Memory B cell (primary cell): ENCODE data around the gene TNFRSF14.
"Not testable (repeated sequence)": the region's sequence is repeated elsewhere in the genome, so short reads cannot be mapped to it uniquely, and the experiment has no call there.

Experiments
- ATAC-seq: fragments of 150-1000 bp; cut with Tn5 transposase; 2 replicates; pipeline ENCODE4 v1.10.0; 2021; ENCODE audit warnings: low read depth, mild to moderate bottlenecking, moderate library complexity
- DNase-seq, 2 donors: peaks; one replicate each; pipeline ENCODE4 v3.0.0; 2022; ENCODE audit warnings: low spot score in 2 of 2
- H3K27ac Mint-ChIP-seq: one replicate; pipeline ENCODE4 v1.8.0; 2022; ENCODE audit warnings: mild to moderate bottlenecking, moderate library complexity, mixed read lengths
- H3K27me3 Mint-ChIP-seq: one replicate; pipeline ENCODE4 v1.8.0; 2022; ENCODE audit warnings: mixed read lengths
- H3K36me3 Mint-ChIP-seq: one replicate; pipeline ENCODE4 v1.8.0; 2022; ENCODE audit warnings: mild to moderate bottlenecking, mixed read lengths
- H3K4me1 Mint-ChIP-seq: one replicate; pipeline ENCODE4 v1.8.0; 2022; ENCODE audit warnings: mixed read lengths
- H3K4me3 Mint-ChIP-seq: one replicate; pipeline ENCODE4 v1.8.0; 2022; ENCODE audit warnings: mild to moderate bottlenecking, moderate library complexity, mixed read lengths
- H3K9me3 Mint-ChIP-seq: one replicate; pipeline ENCODE4 v1.8.0; 2022; ENCODE audit warnings: mixed read lengths

Gene TNFRSF14

DNA sequence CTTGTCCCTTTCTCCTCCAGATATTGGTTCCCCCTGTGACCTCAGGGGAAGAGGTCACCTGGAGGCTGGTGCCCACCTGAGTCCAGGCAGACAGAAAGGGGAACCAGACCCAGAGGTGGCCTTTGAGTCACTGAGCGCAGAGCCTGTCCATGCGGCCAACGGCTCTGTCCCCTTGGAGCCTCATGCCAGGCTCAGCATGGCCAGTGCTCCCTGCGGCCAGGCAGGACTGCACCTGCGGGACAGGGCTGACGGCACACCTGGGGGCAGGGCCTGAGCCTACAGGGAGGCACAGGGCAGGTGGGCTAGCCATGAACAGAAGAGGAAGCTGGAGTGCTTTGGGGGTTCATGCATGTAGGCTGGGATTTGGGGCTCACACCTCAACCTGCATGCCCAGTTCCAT lies 2.7 kb downstream of the TNFRSF14 start:
- peak overlapping the region; percentile 92 for H3K4me3 Mint-ChIP-seq
- H3K9me3 Mint-ChIP-seq: no peaks in the 10 kb centered on the region
- ATAC-seq (no peak), DNase-seq (no peak)
- peaks cover 28% of the 10 kb centered on the region for H3K4me1 Mint-ChIP-seq
- H3K27ac Mint-ChIP-seq: peak overlapping the region; percentile 77
- H3K27me3 Mint-ChIP-seq: no peaks in the 10 kb centered on the region
- peaks cover 11% of the 10 kb centered on the region for H3K36me3 Mint-ChIP-seq

- H3K36me3 Mint-ChIP-seq: peaks cover 11% of the 10 kb centered on the region
- peaks cover 26% of the 10 kb centered on the region for H3K4me1 Mint-ChIP-seq
- DNase-seq: no peak
- ATAC-seq: no peak
- H3K9me3 Mint-ChIP-seq: no peaks in the 10 kb centered on the region
- no peak overlapping the region for H3K27ac Mint-ChIP-seq
- no peak overlapping the region for H3K4me3 Mint-ChIP-seq
- H3K27me3 Mint-ChIP-seq: no peaks in the 10 kb centered on the region
Measured at GRCh38 chr1:2559509-2560298, 3.5 kb downstream of the TNFRSF14 start.

GRCh38 chr1:2560299-2561073 lies 4.3 kb downstream of the TNFRSF14 start:
- Mint-ChIP-seq H3K27me3 (no peaks in the 10 kb centered on the region), H3K9me3 (no peaks in the 10 kb centered on the region), H3K36me3 (peaks cover 11% of the 10 kb centered on the region), H3K27ac (peak overlapping the region; percentile 60), H3K4me3 (no peak overlapping the region), H3K4me1 (peaks cover 27% of the 10 kb centered on the region)
- ATAC-seq: no peak
- no peak for DNase-seq

DNA sequence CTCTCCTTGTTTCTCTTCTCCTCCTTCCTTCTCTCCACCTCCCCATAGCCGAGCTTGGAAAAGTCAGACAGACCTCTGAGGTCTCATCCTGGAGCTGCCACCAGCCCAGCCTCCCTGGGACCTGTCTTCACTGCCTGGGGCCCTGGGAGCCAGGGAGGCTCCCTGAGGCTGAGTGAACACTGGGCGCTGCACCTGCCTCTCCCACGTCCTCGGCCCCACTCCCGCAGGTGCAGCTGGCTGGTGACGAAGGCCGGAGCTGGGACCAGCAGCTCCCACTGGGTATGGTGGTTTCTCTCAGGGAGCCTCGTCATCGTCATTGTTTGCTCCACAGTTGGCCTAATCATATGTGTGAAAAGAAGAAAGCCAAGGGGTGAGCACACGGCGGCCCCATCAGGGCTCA lies 5.3 kb downstream of the TNFRSF14 start:
- Mint-ChIP-seq H3K36me3 (peaks cover 11% of the 10 kb centered on the region), H3K4me3 (no peak overlapping the region), H3K27me3 (no peaks in the 10 kb centered on the region), H3K9me3 (no peaks in the 10 kb centered on the region), H3K4me1 (peaks cover 23% of the 10 kb centered on the region), H3K27ac (peak overlapping the region; percentile 60)
- DNase-seq (no peak), ATAC-seq (no peak)

DNA sequence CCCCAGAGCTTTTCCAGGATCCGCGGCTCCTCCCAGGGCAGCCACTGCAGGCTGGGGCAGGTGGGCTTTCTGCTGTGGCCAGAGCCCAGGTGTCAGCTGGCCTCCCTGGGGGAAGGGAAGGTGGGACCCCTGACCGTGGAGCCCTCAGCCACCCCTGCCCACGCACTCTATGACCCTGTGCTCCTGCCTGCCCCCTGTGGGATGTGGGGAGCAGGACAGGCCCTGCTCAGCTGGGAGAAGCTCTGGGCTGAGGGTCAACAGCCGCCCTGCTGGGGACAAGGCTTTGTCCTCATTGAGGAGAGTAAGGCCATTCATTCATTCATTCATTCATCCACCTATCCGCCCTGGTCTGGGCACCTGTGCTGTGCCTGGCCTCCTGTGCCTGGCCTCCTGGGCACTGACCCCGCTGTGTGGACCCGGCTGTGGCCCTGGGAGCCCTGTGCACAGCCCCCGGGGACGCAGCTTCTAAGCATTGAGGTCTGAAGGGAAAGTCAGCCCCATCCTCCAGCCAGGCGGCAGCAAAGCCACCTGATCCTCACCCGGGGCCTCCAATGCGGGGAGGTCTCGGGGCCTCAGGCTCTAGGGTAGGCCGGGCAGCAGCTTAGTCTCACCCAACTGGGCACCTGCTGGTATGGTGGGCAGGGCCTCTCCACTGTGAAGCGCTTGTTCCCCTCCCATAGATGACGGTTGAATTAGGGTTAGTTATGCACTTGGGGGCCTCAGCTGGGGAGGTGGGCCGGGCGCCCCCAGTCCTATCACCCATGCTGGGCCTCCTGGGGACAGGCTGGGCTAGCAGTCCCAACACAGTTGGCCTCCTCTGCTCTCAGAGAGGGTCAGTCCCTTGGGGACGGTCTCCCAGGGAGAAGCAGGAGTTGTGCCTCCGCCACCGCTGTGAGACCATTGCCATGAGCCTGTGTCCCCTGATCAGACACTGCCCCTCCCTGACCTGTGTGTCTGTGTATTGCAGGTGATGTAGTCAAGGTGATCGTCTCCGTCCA lies 6.0 kb downstream of the TNFRSF14 start:
- Mint-ChIP-seq H3K27ac (peak overlapping the region; percentile 60), H3K9me3 (no peaks in the 10 kb centered on the region), H3K27me3 (no peaks in the 10 kb centered on the region), H3K4me3 (no peak overlapping the region), H3K4me1 (peaks cover 24% of the 10 kb centered on the region), H3K36me3 (peaks cover 11% of the 10 kb centered on the region)
- DNase-seq: no peak
- peak; percentile 64 for ATAC-seq

DNA sequence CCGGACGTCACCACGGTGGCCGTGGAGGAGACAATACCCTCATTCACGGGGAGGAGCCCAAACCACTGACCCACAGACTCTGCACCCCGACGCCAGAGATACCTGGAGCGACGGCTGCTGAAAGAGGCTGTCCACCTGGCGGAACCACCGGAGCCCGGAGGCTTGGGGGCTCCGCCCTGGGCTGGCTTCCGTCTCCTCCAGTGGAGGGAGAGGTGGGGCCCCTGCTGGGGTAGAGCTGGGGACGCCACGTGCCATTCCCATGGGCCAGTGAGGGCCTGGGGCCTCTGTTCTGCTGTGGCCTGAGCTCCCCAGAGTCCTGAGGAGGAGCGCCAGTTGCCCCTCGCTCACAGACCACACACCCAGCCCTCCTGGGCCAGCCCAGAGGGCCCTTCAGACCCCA lies 7.0 kb downstream of the TNFRSF14 start:
- no peak overlapping the region for H3K4me3 Mint-ChIP-seq
- H3K36me3 Mint-ChIP-seq: peaks cover 11% of the 10 kb centered on the region
- peaks cover 17% of the 10 kb centered on the region for H3K4me1 Mint-ChIP-seq
- peak overlapping the region; percentile 47 for H3K27ac Mint-ChIP-seq
- DNase-seq (no peak), ATAC-seq (no peak)
- H3K9me3 Mint-ChIP-seq: no peaks in the 10 kb centered on the region
- H3K27me3 Mint-ChIP-seq: no peaks in the 10 kb centered on the region

- H3K27ac Mint-ChIP-seq: no peak overlapping the region
- no peaks in the 10 kb centered on the region for H3K9me3 Mint-ChIP-seq
Measured at GRCh38 chr1:2564006-2564814, 8.0 kb downstream of the TNFRSF14 start.

GRCh38 chr1:2564815-2565374 lies 8.7 kb downstream of the TNFRSF14 start:
- Mint-ChIP-seq H3K4me1 (peaks cover 14% of the 10 kb centered on the region), H3K27ac (peak overlapping the region; percentile 67), H3K9me3 (no peaks in the 10 kb centered on the region), H3K36me3 (peaks cover 8% of the 10 kb centered on the region), H3K4me3 (no peak overlapping the region), H3K27me3 (no peaks in the 10 kb centered on the region)
- no peak for ATAC-seq
- no peak for DNase-seq

More at GRCh38 chr1:2564006-2564814, 8.0 kb downstream of the TNFRSF14 start:
- Mint-ChIP-seq H3K4me1 (peaks cover 14% of the 10 kb centered on the region), H3K27me3 (no peaks in the 10 kb centered on the region), H3K4me3 (no peak overlapping the region), H3K36me3 (peaks cover 8% of the 10 kb centered on the region)
- DNase-seq: no peak
- no peak for ATAC-seq

DNA sequence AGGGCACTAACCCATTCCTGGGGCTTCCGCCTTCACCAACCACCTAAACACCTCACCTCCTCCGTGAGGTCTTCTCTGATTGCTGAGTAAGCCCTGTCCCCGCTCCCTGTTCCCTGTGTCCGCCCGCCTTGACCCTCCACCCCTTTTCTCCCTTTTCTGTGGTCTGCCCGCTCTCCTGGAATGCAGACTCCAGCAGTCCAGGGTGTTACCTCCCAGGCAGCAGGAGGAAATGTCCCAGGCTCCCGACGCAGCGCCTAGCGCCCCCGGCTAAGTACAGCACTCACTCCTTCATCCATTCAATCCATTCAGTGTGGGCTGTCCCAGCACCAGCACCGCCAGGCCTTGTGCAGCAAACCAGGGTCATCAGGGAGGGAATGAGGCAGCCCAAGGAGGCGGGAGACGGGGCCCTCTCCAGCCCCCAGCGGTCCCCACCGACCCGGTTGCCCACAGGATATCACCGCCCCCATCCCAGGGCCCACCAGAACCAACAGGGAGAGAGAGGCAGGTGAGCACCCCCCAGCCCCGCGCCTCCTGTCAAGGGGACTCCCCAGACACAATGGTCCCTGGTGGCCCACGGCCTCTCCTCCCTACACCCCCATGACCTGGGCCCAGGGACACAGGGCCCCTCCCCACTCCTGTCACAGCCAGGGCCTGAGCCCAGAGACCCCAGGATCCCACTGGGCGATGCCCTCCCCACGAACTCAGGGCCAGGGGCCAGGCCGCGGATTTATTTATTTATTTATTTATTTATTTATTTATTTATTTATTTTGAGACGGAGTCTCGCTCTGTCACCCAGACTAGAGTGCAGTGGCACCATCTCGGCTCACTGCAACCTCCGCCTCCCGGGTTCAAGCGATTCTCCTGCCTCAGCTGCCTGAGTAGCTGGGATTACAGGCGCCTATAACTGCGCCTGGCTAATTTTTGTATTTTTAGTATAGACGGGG lies 10.2 kb downstream of the TNFRSF14 start:
- DNase-seq (no peak), ATAC-seq (no peak)
- Mint-ChIP-seq H3K36me3 (peaks cover 5% of the 10 kb centered on the region), H3K27ac (peak overlapping the region; percentile 62), H3K4me3 (no peak overlapping the region), H3K9me3 (no peaks in the 10 kb centered on the region), H3K4me1 (peaks cover 11% of the 10 kb centered on the region), H3K27me3 (no peaks in the 10 kb centered on the region)

DNA sequence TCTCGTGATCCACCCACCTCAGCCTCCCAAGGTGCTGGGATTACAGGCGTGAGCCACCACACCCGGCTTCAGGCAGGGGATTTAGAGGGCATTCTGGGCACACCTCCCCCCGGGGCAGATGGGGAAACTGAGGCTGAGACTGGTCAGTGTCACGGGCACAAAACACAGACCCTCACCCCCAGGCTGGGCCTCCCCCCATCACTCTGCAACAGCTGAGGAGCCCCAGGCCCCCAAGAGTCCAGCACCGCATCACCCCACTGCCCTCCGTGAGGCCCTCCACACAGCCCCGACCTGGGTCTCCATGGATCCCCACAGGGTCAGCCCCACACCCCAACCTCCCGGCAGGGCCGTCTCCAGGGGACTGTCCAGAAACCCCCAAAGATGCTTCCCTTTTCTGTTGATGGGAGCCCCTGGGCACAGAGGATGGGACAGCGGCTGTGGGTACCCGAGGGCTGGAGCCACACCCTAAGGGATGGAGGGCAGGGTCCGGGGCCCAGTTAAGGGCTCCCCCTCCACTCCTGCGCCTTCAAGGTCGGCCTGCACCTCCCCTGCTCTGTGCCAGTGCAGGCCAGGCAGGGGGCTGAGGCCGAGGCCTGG lies 11.0 kb downstream of the TNFRSF14 start:
- no peaks in the 10 kb centered on the region for H3K9me3 Mint-ChIP-seq
- peaks cover 2% of the 10 kb centered on the region for H3K36me3 Mint-ChIP-seq
- H3K4me3 Mint-ChIP-seq: no peak overlapping the region

DNA sequence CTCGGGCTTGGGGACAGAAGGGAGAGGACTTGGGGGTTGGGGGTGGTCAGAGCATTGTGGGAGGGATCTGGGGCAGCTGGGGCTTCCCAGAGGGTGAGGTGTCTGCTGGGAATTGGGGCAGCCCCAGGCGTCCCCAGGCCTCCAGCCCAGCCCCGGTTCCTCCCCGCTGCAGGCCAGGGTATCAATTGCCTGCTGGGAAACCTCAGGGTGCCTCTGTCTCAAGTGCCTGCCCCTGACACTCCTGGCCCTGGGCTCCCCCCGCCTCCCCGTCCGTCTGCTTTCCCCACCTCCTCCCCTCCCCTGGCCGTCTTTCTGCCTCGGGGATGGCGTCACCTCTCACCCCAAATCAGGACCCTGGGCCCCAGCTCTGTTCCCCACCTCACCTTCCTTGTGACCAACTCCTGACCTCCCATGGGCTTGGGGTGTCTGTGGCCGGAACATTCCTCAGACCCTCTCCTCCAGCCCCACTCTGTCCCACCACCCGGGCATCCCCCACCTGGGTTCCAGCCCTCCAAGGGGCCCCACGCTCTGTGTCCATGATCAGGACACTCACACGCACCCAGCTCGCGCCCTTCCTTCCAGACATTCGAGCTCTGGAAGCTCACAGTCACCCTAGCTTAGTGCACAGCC lies 12.1 kb downstream of the TNFRSF14 start:
- H3K4me1 Mint-ChIP-seq: peaks cover 12% of the 10 kb centered on the region
- not testable (repeated sequence) for H3K36me3 Mint-ChIP-seq, H3K27ac Mint-ChIP-seq, H3K27me3 Mint-ChIP-seq, H3K9me3 Mint-ChIP-seq, H3K4me3 Mint-ChIP-seq, DNase-seq
- peak; percentile 32 for ATAC-seq

More for the DNA sequence above, 11.0 kb downstream of the TNFRSF14 start:
- no peak overlapping the region for H3K27ac Mint-ChIP-seq
- ATAC-seq: no peak
- no peak for DNase-seq
- H3K27me3 Mint-ChIP-seq: no peaks in the 10 kb centered on the region
- H3K4me1 Mint-ChIP-seq: peaks cover 9% of the 10 kb centered on the region
